Measurements from ENCODE around the gene TSPOAP1.
A peak's percentile ranks its signal among the peaks of the same experiment; 100 is the strongest.

The TSPOAP1 gene

DNA sequence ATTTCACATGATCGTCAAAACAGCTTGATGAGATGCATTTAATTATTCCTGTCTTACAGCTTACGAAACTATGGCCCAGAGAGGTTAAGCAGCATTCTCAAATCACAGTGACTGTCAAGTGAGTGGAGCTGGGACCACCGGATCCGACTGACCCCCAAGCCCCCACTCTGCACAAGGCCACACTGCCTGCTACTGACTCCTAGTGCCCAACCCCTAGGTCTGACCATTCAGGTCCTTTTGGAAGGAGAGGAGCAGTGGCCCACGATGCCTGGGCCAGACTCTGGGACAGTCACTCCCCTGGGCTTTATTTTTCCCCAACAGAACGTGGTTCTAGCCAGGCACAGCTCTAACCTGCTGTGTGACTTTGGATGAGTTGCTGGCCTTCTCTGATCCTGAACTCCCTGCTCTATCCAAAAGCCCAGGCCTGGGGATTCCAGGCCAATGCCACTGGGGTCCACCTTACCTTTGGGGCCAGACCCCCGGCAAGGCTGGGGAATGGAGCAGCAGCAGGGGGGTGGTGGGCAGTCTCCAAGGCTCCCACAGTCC, 9.9 kb downstream of the TSPOAP1 start:
- peak in 1 of 2 donors; percentile 38 for DNase-seq
- Histone ChIP-seq H3K27ac (no peak overlapping the region), H3K36me3 (peaks cover 0 to 51% (median 0%) of the 10 kb centered on the region in 3 donors), H3K4me3 (no peak overlapping the region), H3K4me1 (peaks cover 0 to 7% (median 3%) of the 10 kb centered on the region in 4 donors), H3K9me3 (no peaks in the 10 kb centered on the region), H3K27me3 (no peaks in the 10 kb centered on the region)
- TF ChIP-seq, protein P1, sequence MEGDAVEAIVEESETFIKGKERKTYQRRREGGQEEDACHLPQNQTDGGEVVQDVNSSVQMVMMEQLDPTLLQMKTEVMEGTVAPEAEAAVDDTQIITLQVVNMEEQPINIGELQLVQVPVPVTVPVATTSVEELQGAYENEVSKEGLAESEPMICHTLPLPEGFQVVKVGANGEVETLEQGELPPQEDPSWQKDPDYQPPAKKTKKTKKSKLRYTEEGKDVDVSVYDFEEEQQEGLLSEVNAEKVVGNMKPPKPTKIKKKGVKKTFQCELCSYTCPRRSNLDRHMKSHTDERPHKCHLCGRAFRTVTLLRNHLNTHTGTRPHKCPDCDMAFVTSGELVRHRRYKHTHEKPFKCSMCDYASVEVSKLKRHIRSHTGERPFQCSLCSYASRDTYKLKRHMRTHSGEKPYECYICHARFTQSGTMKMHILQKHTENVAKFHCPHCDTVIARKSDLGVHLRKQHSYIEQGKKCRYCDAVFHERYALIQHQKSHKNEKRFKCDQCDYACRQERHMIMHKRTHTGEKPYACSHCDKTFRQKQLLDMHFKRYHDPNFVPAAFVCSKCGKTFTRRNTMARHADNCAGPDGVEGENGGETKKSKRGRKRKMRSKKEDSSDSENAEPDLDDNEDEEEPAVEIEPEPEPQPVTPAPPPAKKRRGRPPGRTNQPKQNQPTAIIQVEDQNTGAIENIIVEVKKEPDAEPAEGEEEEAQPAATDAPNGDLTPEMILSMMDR (IDR thresholded peaks at IDR 0.05), result no peak
- intact Hi-C loops (cut with DNase I; ENCODE audit: low total_unique reads), result no loop called here

DNA sequence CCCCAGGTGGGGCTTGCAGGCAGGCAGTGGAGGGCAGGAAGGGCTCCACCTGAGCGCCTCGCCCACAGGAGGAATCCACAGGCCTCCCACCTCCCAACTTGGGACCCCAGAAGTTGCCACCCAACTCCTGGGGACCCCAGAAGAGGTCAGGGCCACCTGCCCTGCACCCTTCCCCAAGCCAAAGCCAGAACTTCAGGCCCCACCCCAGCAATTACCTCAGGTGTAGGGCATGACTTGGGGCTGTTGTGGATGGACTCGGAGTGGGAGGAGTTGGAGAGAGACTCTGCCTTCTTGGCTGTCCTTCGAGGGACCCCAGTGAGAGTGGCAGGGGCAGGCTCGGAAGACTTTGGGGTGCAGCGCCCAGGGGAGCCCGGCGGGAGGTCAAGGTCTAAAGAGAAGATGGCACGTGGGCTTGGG, 10.5 kb downstream of the TSPOAP1 start:
- H3K4me3 ChIP-seq, result no peak overlapping the region
- peaks cover 0 to under 1% (median 0%) of the 10 kb centered on the region in 4 donors for H3K4me1 ChIP-seq
- H3K27ac ChIP-seq, result no peak overlapping the region
- intact Hi-C loops (cut with DNase I; ENCODE audit: low total_unique reads), result no loop called here
- peaks cover 0 to 51% (median 0%) of the 10 kb centered on the region in 3 donors for H3K36me3 ChIP-seq
- H3K27me3 ChIP-seq, result no peaks in the 10 kb centered on the region
- peak in 1 of 2 donors; percentile 44 for DNase-seq
- TF ChIP-seq, protein P1 (IDR thresholded peaks at IDR 0.05), result no peak
- no peaks in the 10 kb centered on the region for H3K9me3 ChIP-seq

DNA sequence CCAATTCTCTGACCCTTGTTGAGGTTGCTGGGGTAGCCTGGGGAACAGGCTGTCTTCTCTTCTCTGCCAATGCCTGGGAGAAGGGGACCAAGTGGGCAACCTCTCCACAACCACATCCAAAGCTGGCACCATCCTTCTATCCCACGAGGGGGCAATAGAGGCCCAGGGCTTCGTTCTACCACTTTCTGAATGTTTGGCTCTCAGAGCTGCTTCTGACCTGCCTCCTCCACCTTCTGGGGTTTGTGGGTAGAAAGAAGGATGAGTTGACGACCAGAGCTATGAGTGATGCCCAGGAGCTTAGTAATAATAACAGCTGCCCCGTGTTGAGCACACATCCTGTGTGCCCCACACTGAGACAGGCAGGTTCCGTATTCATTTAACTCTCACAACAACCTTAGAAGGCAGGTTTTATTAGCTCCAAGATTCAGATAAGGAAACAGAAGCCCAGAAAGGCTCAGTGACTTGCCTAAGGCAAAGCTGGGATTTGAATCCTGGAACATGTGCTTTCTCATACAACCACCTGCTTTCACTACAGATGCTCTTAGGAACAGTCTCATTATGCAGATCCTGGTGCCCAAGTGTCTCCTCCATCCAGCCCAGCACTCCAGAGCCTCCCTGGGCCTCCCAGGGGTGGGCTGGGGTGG, 11.1 kb downstream of the TSPOAP1 start:
- Histone ChIP-seq H3K27ac (no peak overlapping the region), H3K27me3 (no peaks in the 10 kb centered on the region), H3K4me3 (no peak overlapping the region), H3K9me3 (no peaks in the 10 kb centered on the region), H3K4me1 (no peaks in the 10 kb centered on the region), H3K36me3 (peaks cover 0 to 52% (median 0%) of the 10 kb centered on the region in 3 donors)
- TF ChIP-seq, protein P1 (IDR thresholded peaks at IDR 0.05), result peak; percentile 28 to 37
- intact Hi-C loops (cut with DNase I; ENCODE audit: low total_unique reads), result no loop called here
- DNase-seq, result peak; percentile 21 to 61

DNA sequence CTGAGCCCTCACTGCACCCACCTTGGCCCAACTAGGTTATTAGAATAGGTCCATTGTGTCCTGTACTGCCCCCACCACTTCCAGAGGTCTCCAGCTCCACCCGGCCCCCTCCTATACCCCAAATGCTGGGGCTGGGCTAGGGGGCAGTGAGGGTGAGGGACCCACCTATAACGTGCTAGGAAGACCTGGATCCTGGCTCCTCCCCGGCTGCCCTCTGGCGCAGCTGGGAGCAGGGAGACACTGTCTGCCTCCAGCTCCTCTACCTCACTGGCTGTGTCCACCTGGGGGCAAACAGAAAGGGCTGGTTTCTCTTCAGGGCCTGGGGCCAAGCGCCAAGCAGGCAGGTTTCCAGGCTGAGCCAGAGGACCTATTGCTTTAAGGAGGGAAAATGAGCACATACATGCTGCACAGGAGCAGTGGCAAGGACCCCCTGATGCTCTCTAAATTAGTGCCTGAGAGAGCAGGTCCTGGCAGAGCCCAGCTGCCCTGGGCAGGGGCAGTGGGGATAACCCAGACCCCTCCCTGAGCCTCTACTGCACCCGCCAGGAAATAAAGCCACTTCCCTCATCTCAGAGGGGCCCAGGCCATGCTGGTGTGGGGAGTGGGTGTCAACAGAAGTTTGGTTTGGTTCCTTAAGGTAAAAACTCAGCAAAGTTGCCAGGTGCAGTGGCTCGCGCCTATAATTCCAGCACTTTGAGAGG, 12.2 kb downstream of the TSPOAP1 start:
- Histone ChIP-seq H3K27ac (no peak overlapping the region), H3K36me3 (peaks cover 0 to 58% (median 0%) of the 10 kb centered on the region in 3 donors), H3K4me1 (no peaks in the 10 kb centered on the region), H3K9me3 (no peaks in the 10 kb centered on the region), H3K27me3 (no peaks in the 10 kb centered on the region), H3K4me3 (no peak overlapping the region)
- DNase-seq, result peak; percentile 13 to 34
- TF ChIP-seq, protein P1 (IDR thresholded peaks at IDR 0.05), result no peak
- intact Hi-C loops (cut with DNase I; ENCODE audit: low total_unique reads), result no loop called here

DNA sequence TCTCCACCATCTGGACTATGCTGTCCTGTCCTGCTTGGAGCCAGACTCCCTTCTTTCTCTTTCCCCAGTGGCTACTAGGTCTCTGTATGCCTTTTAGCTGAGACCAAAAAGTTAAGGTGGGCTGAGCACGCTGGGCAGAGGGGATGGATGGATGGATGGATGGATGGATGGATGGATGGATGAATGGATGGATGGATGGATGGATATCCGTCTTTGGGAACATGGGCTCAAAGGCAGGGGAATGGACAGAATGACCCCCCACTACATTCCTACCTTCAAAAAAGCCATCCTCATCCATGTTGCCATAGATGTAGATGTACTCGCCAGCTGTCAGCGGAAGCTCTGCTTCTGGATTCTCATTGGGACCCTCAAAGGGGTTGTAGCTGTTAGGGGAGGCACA, 12.8 kb downstream of the TSPOAP1 start:
- no peaks in the 10 kb centered on the region for H3K9me3 ChIP-seq
- H3K4me3 ChIP-seq, result no peak overlapping the region
- intact Hi-C loops (cut with DNase I; ENCODE audit: low total_unique reads), result no loop called here
- no peaks in the 10 kb centered on the region for H3K4me1 ChIP-seq
- H3K27me3 ChIP-seq, result no peaks in the 10 kb centered on the region
- TF ChIP-seq, protein P1 (IDR thresholded peaks at IDR 0.05), result no peak
- DNase-seq, result no peak
- peaks cover 0 to 59% (median 0%) of the 10 kb centered on the region in 3 donors for H3K36me3 ChIP-seq
- no peak overlapping the region for H3K27ac ChIP-seq
